SK-N-SH (cell line): ENCODE measurements around the gene CCNJL. TPM values are rescaled to one million over a fixed set of nuclear protein-coding genes. Genes with fewer than 3 reads are reported as not detected.

Experiments used
- CTCF ChIA-PET: fragments of 300-600, 350-600 bp; formaldehyde crosslinking; extraction: SDS; loops from one replicate; lab custom pipeline; 2021; lab: Yijun Ruan, JAX
- POLR2A ChIA-PET: fragments of 350-600 bp; sonication (Branson Sonifier 250); formaldehyde crosslinking; extraction: SDS; loops from one replicate; lab custom pipeline; 2020; ENCODE audit warnings: antibody characterized with exemption, inconsistent platforms; lab: Yijun Ruan, JAX
- DNase-seq: peaks from one replicate; pipeline ENCODE4 v3.0.0; 2012
- H2AFZ ChIP-seq: fragments of 200-600 bp; sonication (generic); 2 replicates; pipeline ENCODE4 v1.8.1; 2016; ENCODE audit warnings: antibody characterized with exemption, mild to moderate bottlenecking, low read depth
- H3F3A ChIP-seq: fragments of 200-600 bp; sonication (generic); replicated peaks from 2 replicates; pipeline ENCODE3; 2016; ENCODE audit warnings: antibody characterized with exemption, mild to moderate bottlenecking; ENCODE audit not compliant: insufficient read depth
- H3K27ac ChIP-seq, 2 experiments: fragments of 200-500 bp in 1 of 2; fragments of 200-600 bp in 1 of 2; sonication (Bioruptor generic) in 1 of 2; sonication (generic), shearing (Covaris generic) in 1 of 2; 2 replicates each; pipeline versions ENCODE4 v1.5.1 to v1.6.1; 2014 to 2016; ENCODE audit warnings: low read depth in 2 of 2, inconsistent platforms in 1 of 2, low read length in 1 of 2, mild to moderate bottlenecking in 1 of 2, mixed read lengths in 1 of 2
- H3K27me3 ChIP-seq: fragments of 200-600 bp; sonication (generic), shearing (Covaris generic); 2 replicates; pipeline ENCODE4 v1.6.1; 2016; ENCODE audit warnings: mixed run types; ENCODE audit not compliant: insufficient read depth
- H3K36me3 ChIP-seq, 2 experiments: fragments of 200-500 bp in 1 of 2; fragments of 200-600 bp in 1 of 2; sonication (Bioruptor generic) in 1 of 2; sonication (generic) in 1 of 2; replicated peaks in 1 of 2; 2 replicates each; pipeline versions ENCODE3 to v1.5.1; 2014 to 2016; ENCODE audit warnings: low read length in 1 of 2, mild to moderate bottlenecking in 1 of 2; ENCODE audit not compliant: insufficient read depth in 2 of 2, control insufficient read depth in 1 of 2
- H3K4me1 ChIP-seq, 2 experiments: fragments of 200-500 bp in 1 of 2; fragments of 200-600 bp in 1 of 2; sonication (Bioruptor generic) in 1 of 2; sonication (generic), shearing (Covaris generic) in 1 of 2; 2 replicates each; pipeline versions ENCODE4 v1.5.1 to v1.6.1; 2014 to 2016; ENCODE audit warnings: low read depth in 1 of 2, low read length in 1 of 2, mixed run types in 1 of 2; ENCODE audit not compliant: insufficient read depth in 2 of 2, control insufficient read depth in 1 of 2
- H3K4me2 ChIP-seq: fragments of 200-600 bp; sonication (generic), shearing (Covaris generic); 2 replicates; pipeline ENCODE4 v1.6.1; 2017; ENCODE audit warnings: mixed run types
- H3K4me3 ChIP-seq, 2 experiments: fragments of 200-500 bp in 1 of 2; fragments of 200-600 bp in 1 of 2; sonication (Bioruptor generic) in 1 of 2; sonication (generic), shearing (Covaris generic) in 1 of 2; 2 replicates each; pipeline versions ENCODE4 v1.5.1 to v1.8.1; 2014 to 2016; ENCODE audit warnings: low read depth in 2 of 2, inconsistent platforms in 1 of 2, low read length in 1 of 2, mild to moderate bottlenecking in 1 of 2, mixed read lengths in 1 of 2, moderate library complexity in 1 of 2
- H3K79me2 ChIP-seq: fragments of 200-600 bp; sonication (generic); 2 replicates; pipeline ENCODE4 v1.8.1; 2017; ENCODE audit warnings: mild to moderate bottlenecking; ENCODE audit not compliant: insufficient read depth
- H3K9ac ChIP-seq: fragments of 200-600 bp; sonication (generic); 2 replicates; pipeline ENCODE4 v1.6.1; 2017; ENCODE audit warnings: mixed run types
- H3K9me2 ChIP-seq: fragments of 200-600 bp; sonication (generic); 2 replicates; pipeline ENCODE4 v1.6.1; 2017; ENCODE audit warnings: mixed run types
- H3K9me3 ChIP-seq: fragments of 200-600 bp; sonication (generic); 2 replicates; pipeline ENCODE4 v1.6.1; 2017; ENCODE audit warnings: mixed run types, mild to moderate bottlenecking, moderate library complexity
- H4K20me1 ChIP-seq: fragments of 200-600 bp; sonication (generic); 2 replicates; pipeline ENCODE4 v1.6.1; 2017; ENCODE audit warnings: mild to moderate bottlenecking, mixed run types; ENCODE audit not compliant: insufficient read depth
- CHD2 ChIP-seq: fragments of 150-350 bp; IDR thresholded peaks from 2 replicates; pipeline ENCODE4 v1.6.1; 2018; ENCODE audit warnings: low read length; ENCODE audit not compliant: partially characterized antibody
- ELF1 ChIP-seq: IDR thresholded peaks from 2 replicates; pipeline ENCODE4 v1.4.0; 2012
- FOSL2 ChIP-seq: IDR thresholded peaks from 2 replicates; pipeline ENCODE4 v1.4.0; 2012; ENCODE audit warnings: low read depth, mild to moderate bottlenecking, moderate library complexity, borderline replicate concordance
- FOXJ3 ChIP-seq: sonication (generic); formaldehyde crosslinking; IDR thresholded peaks from 2 replicates; pipeline ENCODE4 v1.5.1; 2020; ENCODE audit warnings: mild to moderate bottlenecking, missing genetic modification reagents
- GABPA ChIP-seq: IDR thresholded peaks from 2 replicates; pipeline ENCODE4 v1.4.0; 2012; ENCODE audit warnings: low read depth, mild to moderate bottlenecking
- JUND ChIP-seq: IDR thresholded peaks from 2 replicates; pipeline ENCODE4 v1.4.0; 2012
- MEF2A ChIP-seq: IDR thresholded peaks from 2 replicates; pipeline ENCODE4 v1.4.0; 2012; ENCODE audit warnings: low read depth, borderline replicate concordance
- MXI1 ChIP-seq: IDR thresholded peaks from 2 replicates; pipeline ENCODE4 v1.6.1; 2012; ENCODE audit warnings: mild to moderate bottlenecking, low read depth, low read length, improper control_type of control experiment
- NFIC ChIP-seq: IDR thresholded peaks from 2 replicates; pipeline ENCODE4 v1.4.0; 2012; ENCODE audit warnings: borderline replicate concordance
- RCOR1 ChIP-seq: fragments of 150-350 bp; IDR thresholded peaks from 2 replicates; pipeline ENCODE4 v1.6.1; 2017; ENCODE audit warnings: antibody characterized with exemption, low read length
- RXRA ChIP-seq: IDR thresholded peaks from 2 replicates; pipeline ENCODE4 v1.4.0; 2012; ENCODE audit warnings: low read depth, mild to moderate bottlenecking, borderline replicate concordance
- SMC3 ChIP-seq: IDR thresholded peaks from 2 replicates; pipeline ENCODE4 v1.6.1; 2012; ENCODE audit warnings: low read depth, low read length, improper control_type of control experiment
- TEAD4 ChIP-seq: IDR thresholded peaks from 2 replicates; pipeline ENCODE4 v1.4.0; 2012; ENCODE audit warnings: mild to moderate bottlenecking, borderline replicate concordance; ENCODE audit not compliant: insufficient read depth
- USF1 ChIP-seq: IDR thresholded peaks from 2 replicates; pipeline ENCODE4 v1.4.0; 2012; ENCODE audit warnings: low read depth, borderline replicate concordance
- YY1 ChIP-seq: IDR thresholded peaks from 2 replicates; pipeline ENCODE4 v1.4.0; 2012; ENCODE audit warnings: low read depth, mild to moderate bottlenecking
- WGBS: methylation state at CpG from one replicate; pipeline ENCODE4 v1.1.6; 2017; ENCODE audit warnings: low lambda C conversion rate; 5-methylcytosine and 5-hydroxymethylcytosine counted together
- polyA plus RNA-seq, 3 experiments: library from polyadenylated mRNA; depleted of rRNA; stranded (reverse); fragments of >200 nt; gene quantifications; 2 replicates each; pipeline ENCODE4 v1.2.3, GENCODE V29; 2012
- TF ChIP-seq, protein P1 (sequence below): fragments of 150-350 bp; IDR thresholded peaks from 2 replicates; pipeline ENCODE4 v1.6.1; 2016; ENCODE audit warnings: mild to moderate bottlenecking, low read depth, low read length

CCNJL gene
- polyA plus RNA-seq, 1 of the 3 experiments (the other 2 are of a cell fraction): 7.1 TPM

DNA sequence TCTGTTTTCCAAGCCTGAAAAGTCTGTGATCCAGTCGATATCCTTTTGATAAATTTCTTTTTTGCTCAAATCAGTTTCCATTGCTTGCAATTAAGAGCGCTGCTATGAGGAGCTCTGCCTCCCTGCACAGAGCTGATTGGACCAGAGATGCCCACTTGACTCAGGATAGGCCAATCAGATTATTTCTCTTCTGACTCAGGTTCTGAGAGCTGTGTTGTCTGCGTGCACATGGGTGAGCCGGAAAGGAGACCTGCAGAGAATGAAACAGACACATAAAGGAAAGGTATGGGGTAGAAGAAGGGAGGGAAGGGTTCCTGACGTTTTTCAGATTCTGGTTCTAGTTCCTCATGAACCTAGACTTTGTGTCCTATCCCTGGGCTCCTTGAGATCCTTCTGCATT lies 98.8 kb downstream of the CCNJL start:
- Histone ChIP-seq H3K4me3 (no peak overlapping the region), H3K9ac (no peak overlapping the region), H3F3A (no peaks in the 10 kb centered on the region), H3K79me2 (no peaks in the 10 kb centered on the region), H3K27me3 (no peaks in the 10 kb centered on the region), H3K9me3 (no peaks in the 10 kb centered on the region), H3K27ac (no peak overlapping the region), H3K9me2 (no peaks in the 10 kb centered on the region), H2AFZ (no peak overlapping the region), H3K4me2 (no peak overlapping the region), H4K20me1 (no peaks in the 10 kb centered on the region), H3K4me1 (no peaks in the 10 kb centered on the region), H3K36me3 (no peaks in the 10 kb centered on the region)
- TF ChIP-seq USF1 (peak; percentile 59; the same call in 1 of the 2 replicates), FOSL2 (no peak)
- DNase-seq: no peak
- ChIA-PET POLR2A (no interaction called here), CTCF (no interaction called here)
- WGBS: 54% methylated on average over 5 of the region's 5 CpGs

GRCh38 chr5:160211352-160211751 lies 101.0 kb downstream of the CCNJL start:
- DNase-seq: no peak
- CTCF ChIA-PET: interaction anchor here (0.6 to 1.8 kb wide), 8 partner anchors 11 to 190 kb away, joined by 3 to 8 read pairs (median 3); no protein-coding TSS in a partner anchor
- H3K27me3 ChIP-seq: no peaks in the 10 kb centered on the region
- H3F3A ChIP-seq: no peaks in the 10 kb centered on the region
- no peaks in the 10 kb centered on the region for H3K9me2 ChIP-seq
- H3K9me3 ChIP-seq: no peaks in the 10 kb centered on the region
- no peak overlapping the region for H3K4me2 ChIP-seq
- no peaks in the 10 kb centered on the region for H3K36me3 ChIP-seq
- H3K27ac ChIP-seq: no peak overlapping the region
- H3K79me2 ChIP-seq: no peaks in the 10 kb centered on the region
- H3K4me3 ChIP-seq: no peak overlapping the region
- POLR2A ChIA-PET: interaction anchor here (0.5 kb wide), 1 partner anchor 1190 kb away, joined by 3 read pairs; no protein-coding TSS in a partner anchor
- no peak for TF ChIP-seq MXI1
- TF ChIP-seq GABPA: no peak
- no peak for TF ChIP-seq CHD2
- TF ChIP-seq MEF2A: no peak
- TF ChIP-seq YY1: no peak
- TF ChIP-seq, protein P1, sequence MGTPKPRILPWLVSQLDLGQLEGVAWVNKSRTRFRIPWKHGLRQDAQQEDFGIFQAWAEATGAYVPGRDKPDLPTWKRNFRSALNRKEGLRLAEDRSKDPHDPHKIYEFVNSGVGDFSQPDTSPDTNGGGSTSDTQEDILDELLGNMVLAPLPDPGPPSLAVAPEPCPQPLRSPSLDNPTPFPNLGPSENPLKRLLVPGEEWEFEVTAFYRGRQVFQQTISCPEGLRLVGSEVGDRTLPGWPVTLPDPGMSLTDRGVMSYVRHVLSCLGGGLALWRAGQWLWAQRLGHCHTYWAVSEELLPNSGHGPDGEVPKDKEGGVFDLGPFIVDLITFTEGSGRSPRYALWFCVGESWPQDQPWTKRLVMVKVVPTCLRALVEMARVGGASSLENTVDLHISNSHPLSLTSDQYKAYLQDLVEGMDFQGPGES: no peak
- no peak for TF ChIP-seq RXRA
- no peak for TF ChIP-seq TEAD4
- TF ChIP-seq FOXJ3 (CRISPR knock-in tag): no peak
- no peak for TF ChIP-seq RCOR1
- no peak for TF ChIP-seq ELF1
- no peak for TF ChIP-seq JUND
- no peak for TF ChIP-seq SMC3
- no peak for TF ChIP-seq NFIC
- 63% methylated on average over 2 of the region's 2 CpGs for WGBS
- no peak overlapping the region for H3K9ac ChIP-seq
- H2AFZ ChIP-seq: no peak overlapping the region
- no peaks in the 10 kb centered on the region for H3K4me1 ChIP-seq
- H4K20me1 ChIP-seq: no peaks in the 10 kb centered on the region
